ENCODE data around the gene TFPT.

GRCh38 chr19:54136086-54136863, 20.8 kb upstream of the TFPT start:
- no peak for TF ChIP-seq REST (IDR thresholded peaks at IDR 0.05; ENCODE audit: insufficient read depth in 1 of 2, low read depth in 2 of 2, low read length in 1 of 2)
- no peak for TF ChIP-seq CTCF (IDR thresholded peaks at IDR 0.05)
- no peak for TF ChIP-seq POLR2AphosphoS5 (IDR thresholded peaks at IDR 0.05; ENCODE audit: low read depth, low read length)
- no peak for TF ChIP-seq SIN3A (IDR thresholded peaks at IDR 0.05; ENCODE audit: borderline replicate concordance, insufficient read depth, low read depth, low read length)
- no peak for TF ChIP-seq TCF7L2 (IDR thresholded peaks at IDR 0.05; ENCODE audit: low read depth, low read length)
